HUES64 (cell line): Measurements from ENCODE around the gene SEC22A.

Source experiments
- H3K27ac ChIP-seq: 2 replicates; pipeline ENCODE4 v1.7.0; 2013; ENCODE audit warnings: low read depth, low read length, inconsistent platforms
- H3K27me3 ChIP-seq: 2 replicates; pipeline ENCODE4 v1.6.1; 2013; ENCODE audit warnings: mild to moderate bottlenecking, low read length; ENCODE audit not compliant: insufficient read depth
- H3K36me3 ChIP-seq: 2 replicates; pipeline ENCODE4 v1.6.1; 2013; ENCODE audit warnings: mild to moderate bottlenecking, low read length; ENCODE audit not compliant: insufficient read depth
- H3K4me1 ChIP-seq: 2 replicates; pipeline ENCODE4 v1.6.1; 2013; ENCODE audit warnings: mild to moderate bottlenecking, low read length, moderate library complexity; ENCODE audit not compliant: insufficient read depth
- H3K4me3 ChIP-seq: 2 replicates; pipeline ENCODE4 v1.5.1; 2013; ENCODE audit warnings: mild to moderate bottlenecking, low read length, moderate library complexity
- H3K9ac ChIP-seq: 2 replicates; pipeline ENCODE4 v1.6.1; 2013; ENCODE audit warnings: mild to moderate bottlenecking, low read depth, low read length
- H3K9me3 ChIP-seq: 2 replicates; pipeline ENCODE4 v1.6.1; 2013; ENCODE audit warnings: low read depth, low read length; ENCODE audit not compliant: insufficient read depth
- WGBS: fragments of 150-250, 120-280 bp; methylation state at CpG from one replicate; pipeline ENCODE4 v1.1.7; 2013; ENCODE audit warnings: missing lambda C conversion rate; 5-methylcytosine and 5-hydroxymethylcytosine counted together

SEC22A gene

DNA sequence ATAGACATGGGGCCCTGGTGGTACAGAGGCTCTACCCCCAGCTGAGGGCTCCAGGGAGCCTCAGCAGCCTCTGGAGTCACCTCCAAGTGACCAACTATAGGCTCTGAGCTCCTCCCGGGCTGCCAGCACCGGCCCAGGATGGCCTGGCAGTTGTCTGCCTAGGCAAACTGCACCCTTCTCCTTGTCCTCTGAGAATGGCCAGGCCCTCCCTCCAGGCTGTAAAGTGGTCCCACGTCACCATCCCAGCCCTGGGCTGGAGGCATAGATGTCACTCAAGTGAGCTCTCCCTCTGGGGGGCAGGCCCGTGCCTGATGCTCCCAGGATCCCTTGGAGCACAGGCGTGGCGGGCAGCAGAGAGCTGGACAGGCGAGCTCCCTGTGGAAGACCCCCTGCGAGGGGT is 120.1 kb downstream of the SEC22A start:
- WGBS = 87% methylated on average over 8 of the region's 8 CpGs
- H3K9me3 ChIP-seq = no peaks in the 10 kb centered on the region
- H3K36me3 ChIP-seq = no peaks in the 10 kb centered on the region
- H3K27ac ChIP-seq = no peak overlapping the region
- H3K4me1 ChIP-seq = peaks cover 14% of the 10 kb centered on the region
- no peak overlapping the region for H3K9ac ChIP-seq
- H3K4me3 ChIP-seq = no peak overlapping the region
- H3K27me3 ChIP-seq = no peaks in the 10 kb centered on the region

DNA sequence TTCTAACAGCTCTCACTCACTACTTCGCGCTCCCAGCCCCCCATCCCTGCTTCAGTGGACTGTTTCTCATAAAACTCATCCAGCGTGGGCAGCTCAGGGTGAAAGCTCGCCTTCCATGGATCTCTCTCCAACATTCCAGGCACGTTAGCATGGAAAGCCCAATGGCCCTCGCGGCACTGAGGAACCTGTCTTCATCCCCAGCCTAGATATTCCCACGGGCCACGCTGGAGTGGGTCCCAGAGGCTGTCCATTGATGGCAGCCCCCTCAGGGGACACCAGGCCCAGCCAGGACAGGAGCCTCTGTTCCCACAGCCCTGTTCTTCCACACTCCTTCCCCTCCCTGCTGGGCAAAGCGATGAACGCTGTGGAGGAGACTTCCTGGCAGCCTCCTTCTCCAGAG is 121.1 kb downstream of the SEC22A start:
- Histone ChIP-seq H3K9ac (no peak overlapping the region), H3K27ac (no peak overlapping the region), H3K27me3 (no peaks in the 10 kb centered on the region), H3K9me3 (no peaks in the 10 kb centered on the region), H3K4me1 (peaks cover 12% of the 10 kb centered on the region), H3K36me3 (no peaks in the 10 kb centered on the region), H3K4me3 (no peak overlapping the region)
- 86% methylated on average over 11 of the region's 11 CpGs for WGBS
